Measurements from ENCODE around the gene CDK2AP2. TPM values are rescaled to one million over a fixed set of nuclear protein-coding genes. Genes with fewer than 3 reads are reported as not detected.
A peak's percentile ranks its signal among the peaks of the same experiment; 100 is the strongest.
"Not testable (repeated sequence)": the region's sequence is repeated elsewhere in the genome, so short reads cannot be mapped to it uniquely, and the experiment has no call there.

Gene CDK2AP2
- total RNA-seq, 1 donor from 2014 or later: 35.7 TPM

- no peaks in the 10 kb centered on the region for H3K36me3 Mint-ChIP-seq (ENCODE audit: insufficient read depth)
- DNase-seq (ENCODE audit: low spot score, unreplicated experiment): no peak
- H3K27me3 Mint-ChIP-seq: peaks cover 2% of the 10 kb centered on the region
- no peaks in the 10 kb centered on the region for H3K9me3 Mint-ChIP-seq (ENCODE audit: low read depth)
- H3K4me1 Mint-ChIP-seq (ENCODE audit: low read depth): peaks cover 12% of the 10 kb centered on the region
- peak overlapping the region; percentile 72 for H3K4me3 Mint-ChIP-seq (ENCODE audit: low read depth)
- TF ChIP-seq CTCF (IDR thresholded peaks at IDR 0.05; ENCODE audit: unreplicated experiment): no peak
- H3K27ac Mint-ChIP-seq: peak overlapping the region; percentile 70
These were observed 39.9 kb downstream of the CDK2AP2 start for GRCh38 chr11:67468056-67468455.

GRCh38 chr11:67466962-67467771, 40.8 kb downstream of the CDK2AP2 start:
- peak overlapping the region; percentile 56 for H3K27ac Mint-ChIP-seq
- no peak for DNase-seq (ENCODE audit: low spot score, unreplicated experiment)
- H3K27me3 Mint-ChIP-seq: peaks cover 2% of the 10 kb centered on the region
- H3K36me3 Mint-ChIP-seq (ENCODE audit: insufficient read depth): no peaks in the 10 kb centered on the region
- TF ChIP-seq CTCF (IDR thresholded peaks at IDR 0.05; ENCODE audit: unreplicated experiment): no peak
- H3K9me3 Mint-ChIP-seq (ENCODE audit: low read depth): no peaks in the 10 kb centered on the region
- peak overlapping the region; percentile 72 for H3K4me3 Mint-ChIP-seq (ENCODE audit: low read depth)
- H3K4me1 Mint-ChIP-seq (ENCODE audit: low read depth): peaks cover 12% of the 10 kb centered on the region

- no peak for DNase-seq (ENCODE audit: low spot score, unreplicated experiment)
- Mint-ChIP-seq H3K36me3 (ENCODE audit: insufficient read depth) (no peaks in the 10 kb centered on the region), H3K4me3 (ENCODE audit: low read depth) (peak overlapping the region; percentile 21), H3K27ac (no peak overlapping the region), H3K9me3 (ENCODE audit: low read depth) (no peaks in the 10 kb centered on the region), H3K4me1 (ENCODE audit: low read depth) (peaks cover 12% of the 10 kb centered on the region), H3K27me3 (peaks cover 2% of the 10 kb centered on the region)
- no peak for TF ChIP-seq CTCF (IDR thresholded peaks at IDR 0.05; ENCODE audit: unreplicated experiment)
These were observed 41.6 kb downstream of the CDK2AP2 start for GRCh38 chr11:67466367-67466766.

- H3K36me3 Mint-ChIP-seq (ENCODE audit: insufficient read depth); H3K27me3 Mint-ChIP-seq; H3K9me3 Mint-ChIP-seq (ENCODE audit: low read depth); DNase-seq (ENCODE audit: low spot score, unreplicated experiment): not testable (repeated sequence)
- Mint-ChIP-seq H3K4me1 (ENCODE audit: low read depth) (peaks cover 12% of the 10 kb centered on the region), H3K27ac (peak overlapping the region; percentile 95), H3K4me3 (ENCODE audit: low read depth) (peak overlapping the region; percentile 82)
These were observed 42.4 kb downstream of the CDK2AP2 start for GRCh38 chr11:67465530-67465929.

GRCh38 chr11:67465189-67465510, 42.8 kb downstream of the CDK2AP2 start:
- H3K27ac Mint-ChIP-seq: peak overlapping the region; percentile 95
- no peak for TF ChIP-seq CTCF (IDR thresholded peaks at IDR 0.05; ENCODE audit: unreplicated experiment)
- peaks cover 12% of the 10 kb centered on the region for H3K4me1 Mint-ChIP-seq (ENCODE audit: low read depth)
- no peaks in the 10 kb centered on the region for H3K9me3 Mint-ChIP-seq (ENCODE audit: low read depth)
- no peaks in the 10 kb centered on the region for H3K36me3 Mint-ChIP-seq (ENCODE audit: insufficient read depth)
- no peak for DNase-seq (ENCODE audit: low spot score, unreplicated experiment)
- no peaks in the 10 kb centered on the region for H3K27me3 Mint-ChIP-seq
- H3K4me3 Mint-ChIP-seq (ENCODE audit: low read depth): peak overlapping the region; percentile 82

Measured in progenitor cell of endocrine pancreas (in vitro differentiated cells).